OCI-LY1 (cell line): ENCODE results near the gene GRIP1.

ENCODE experiments used
- H2AFZ ChIP-seq: fragments of 200-600 bp; sonication (generic), shearing (Covaris generic); 2 replicates; pipeline ENCODE4 v1.6.0; 2014; ENCODE audit warnings: antibody characterized with exemption, mild to moderate bottlenecking, low read length
- H3F3A ChIP-seq: fragments of 200-600 bp; sonication (generic), shearing (Covaris generic); 2 replicates; pipeline ENCODE4 v1.6.0; 2014; ENCODE audit warnings: mild to moderate bottlenecking, antibody characterized with exemption, low read length, moderate library complexity; ENCODE audit not compliant: insufficient read depth
- H3K27ac ChIP-seq: fragments of 200-600 bp; sonication (generic); 2 replicates; pipeline ENCODE4 v1.5.1; 2014; ENCODE audit warnings: low read length, mixed run types, mild to moderate bottlenecking, low read depth; ENCODE audit not compliant: poor library complexity, severe bottlenecking
- H3K27me3 ChIP-seq: fragments of 200-600 bp; sonication (generic); 2 replicates; pipeline ENCODE4 v1.6.0; 2014; ENCODE audit warnings: antibody characterized with exemption, mild to moderate bottlenecking, low read length, moderate library complexity; ENCODE audit not compliant: insufficient read depth
- H3K36me3 ChIP-seq: fragments of 200-600 bp; sonication (generic); 2 replicates; pipeline ENCODE4 v1.6.1; 2014; ENCODE audit warnings: mild to moderate bottlenecking, antibody characterized with exemption, low read length, moderate library complexity, mixed read lengths; ENCODE audit not compliant: insufficient read depth
- H3K4me1 ChIP-seq: fragments of 200-600 bp; sonication (generic); 2 replicates; pipeline ENCODE4 v1.5.1; 2014; ENCODE audit warnings: mild to moderate bottlenecking, low read length, moderate library complexity; ENCODE audit not compliant: insufficient read depth, severe bottlenecking
- H3K4me2 ChIP-seq: fragments of 200-600 bp; sonication (generic), shearing (Covaris generic); 2 replicates; pipeline ENCODE4 v1.6.1; 2014; ENCODE audit warnings: low read length
- H3K4me3 ChIP-seq: fragments of 200-600 bp; sonication (generic); 2 replicates; pipeline ENCODE4 v1.5.1; 2014; ENCODE audit warnings: low read length, low read depth, mild to moderate bottlenecking, mixed read lengths; ENCODE audit not compliant: poor library complexity, severe bottlenecking
- H3K79me2 ChIP-seq: fragments of 200-600 bp; shearing (Covaris generic); 2 replicates; pipeline ENCODE4 v1.6.1; 2016; ENCODE audit warnings: mixed run types, low read length, mixed read lengths; ENCODE audit not compliant: insufficient read depth
- H3K9ac ChIP-seq: fragments of 200-600 bp; sonication (generic), shearing (Covaris generic); 2 replicates; pipeline ENCODE4 v1.6.1; 2014; ENCODE audit warnings: mild to moderate bottlenecking, low read length, mixed read lengths
- H3K9me2 ChIP-seq: fragments of 200-600 bp; sonication (generic), shearing (Covaris generic); 2 replicates; pipeline ENCODE4 v1.6.1; 2014; ENCODE audit warnings: low read depth, mild to moderate bottlenecking, low read length, mixed read lengths
- H3K9me3 ChIP-seq: fragments of 200-600 bp; shearing (Covaris generic); 2 replicates; pipeline ENCODE4 v1.6.1; 2014; ENCODE audit warnings: low read length, mixed read lengths
- H4K20me1 ChIP-seq: fragments of 200-600 bp; sonication (generic), shearing (Covaris generic); 2 replicates; pipeline ENCODE4 v1.6.0; 2016; ENCODE audit warnings: mild to moderate bottlenecking, low read length; ENCODE audit not compliant: insufficient read depth
- EZH2 ChIP-seq: fragments of 200-600 bp; sonication (generic), shearing (Covaris generic); IDR thresholded peaks from 2 replicates; pipeline ENCODE4 v1.8.0; 2017; ENCODE audit warnings: borderline replicate concordance, mixed run types, mild to moderate bottlenecking, antibody characterized with exemption, low read length, moderate library complexity, mixed read lengths
- TF ChIP-seq, protein P1 (sequence below): fragments of 200-600 bp; sonication (generic), shearing (Covaris generic); IDR thresholded peaks from 2 replicates; pipeline ENCODE4 v1.5.1; 2017; ENCODE audit warnings: mild to moderate bottlenecking, antibody characterized with exemption, low read length, moderate library complexity, mixed read lengths

GRIP1 gene

DNA sequence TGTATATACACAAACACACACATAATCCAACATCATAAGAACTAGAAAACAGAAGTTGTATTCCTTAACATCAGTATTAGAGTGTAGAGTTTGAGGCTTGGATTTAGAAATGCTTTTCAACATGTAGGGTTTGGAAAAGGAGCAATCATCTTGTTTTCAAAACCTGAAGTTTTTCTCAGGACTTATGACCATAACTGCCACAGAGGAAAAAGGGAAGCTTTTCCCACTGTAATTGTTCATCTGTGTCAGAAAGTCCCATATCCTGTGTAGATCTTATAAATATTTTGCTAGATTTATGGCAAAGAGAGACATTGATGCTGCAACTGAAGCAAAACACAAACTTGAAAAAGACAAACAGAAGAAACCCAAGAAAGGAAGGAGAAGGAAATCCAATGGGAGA lies 115.7 kb downstream of the GRIP1 start:
- no peaks in the 10 kb centered on the region for H3K27me3 ChIP-seq
- peaks cover 3% of the 10 kb centered on the region; the same call in 1 of the 2 replicates for H3K9me3 ChIP-seq
- no peak overlapping the region for H3K4me3 ChIP-seq
- no peaks in the 10 kb centered on the region for H3K9me2 ChIP-seq
- H3K36me3 ChIP-seq, result no peaks in the 10 kb centered on the region
- H3F3A ChIP-seq, result no peaks in the 10 kb centered on the region
- no peaks in the 10 kb centered on the region for H4K20me1 ChIP-seq
- H3K27ac ChIP-seq, result no peak overlapping the region
- H3K79me2 ChIP-seq, result no peaks in the 10 kb centered on the region
- no peak overlapping the region for H3K9ac ChIP-seq
- TF ChIP-seq EZH2, result no peak
- TF ChIP-seq, protein P1, sequence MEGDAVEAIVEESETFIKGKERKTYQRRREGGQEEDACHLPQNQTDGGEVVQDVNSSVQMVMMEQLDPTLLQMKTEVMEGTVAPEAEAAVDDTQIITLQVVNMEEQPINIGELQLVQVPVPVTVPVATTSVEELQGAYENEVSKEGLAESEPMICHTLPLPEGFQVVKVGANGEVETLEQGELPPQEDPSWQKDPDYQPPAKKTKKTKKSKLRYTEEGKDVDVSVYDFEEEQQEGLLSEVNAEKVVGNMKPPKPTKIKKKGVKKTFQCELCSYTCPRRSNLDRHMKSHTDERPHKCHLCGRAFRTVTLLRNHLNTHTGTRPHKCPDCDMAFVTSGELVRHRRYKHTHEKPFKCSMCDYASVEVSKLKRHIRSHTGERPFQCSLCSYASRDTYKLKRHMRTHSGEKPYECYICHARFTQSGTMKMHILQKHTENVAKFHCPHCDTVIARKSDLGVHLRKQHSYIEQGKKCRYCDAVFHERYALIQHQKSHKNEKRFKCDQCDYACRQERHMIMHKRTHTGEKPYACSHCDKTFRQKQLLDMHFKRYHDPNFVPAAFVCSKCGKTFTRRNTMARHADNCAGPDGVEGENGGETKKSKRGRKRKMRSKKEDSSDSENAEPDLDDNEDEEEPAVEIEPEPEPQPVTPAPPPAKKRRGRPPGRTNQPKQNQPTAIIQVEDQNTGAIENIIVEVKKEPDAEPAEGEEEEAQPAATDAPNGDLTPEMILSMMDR, result no peak
- no peak overlapping the region for H2AFZ ChIP-seq
- H3K4me1 ChIP-seq, result no peaks in the 10 kb centered on the region
- H3K4me2 ChIP-seq, result no peak overlapping the region

DNA sequence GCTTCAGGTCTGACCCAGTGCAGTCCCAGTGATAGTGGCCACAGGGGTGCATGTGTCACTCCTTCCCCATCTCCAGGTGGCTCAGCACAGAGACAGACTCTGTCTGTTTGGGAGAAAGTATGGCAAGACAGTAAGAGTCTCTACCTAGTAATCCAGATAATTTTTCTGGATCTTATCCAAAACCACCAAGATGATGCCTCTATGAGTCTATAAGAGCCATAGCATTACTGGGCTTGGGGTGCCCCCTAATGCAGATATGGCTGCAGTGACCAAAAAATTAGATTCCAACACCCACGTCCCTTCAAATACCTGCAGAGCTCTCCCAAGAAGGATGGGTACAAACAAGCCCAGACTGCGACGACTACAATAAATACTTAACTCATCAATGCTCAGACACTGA lies 123.8 kb downstream of the GRIP1 start:
- TF ChIP-seq, protein P1, result no peak
- TF ChIP-seq EZH2, result no peak
- Histone ChIP-seq H3K4me1 (peaks cover 14% of the 10 kb centered on the region), H4K20me1 (no peaks in the 10 kb centered on the region), H3F3A (no peaks in the 10 kb centered on the region), H3K9me2 (no peaks in the 10 kb centered on the region), H3K9me3 (no peaks in the 10 kb centered on the region), H3K79me2 (no peaks in the 10 kb centered on the region), H3K4me3 (no peak overlapping the region), H3K4me2 (no peak overlapping the region), H2AFZ (no peak overlapping the region), H3K9ac (no peak overlapping the region), H3K27me3 (no peaks in the 10 kb centered on the region), H3K27ac (no peak overlapping the region), H3K36me3 (no peaks in the 10 kb centered on the region)

DNA sequence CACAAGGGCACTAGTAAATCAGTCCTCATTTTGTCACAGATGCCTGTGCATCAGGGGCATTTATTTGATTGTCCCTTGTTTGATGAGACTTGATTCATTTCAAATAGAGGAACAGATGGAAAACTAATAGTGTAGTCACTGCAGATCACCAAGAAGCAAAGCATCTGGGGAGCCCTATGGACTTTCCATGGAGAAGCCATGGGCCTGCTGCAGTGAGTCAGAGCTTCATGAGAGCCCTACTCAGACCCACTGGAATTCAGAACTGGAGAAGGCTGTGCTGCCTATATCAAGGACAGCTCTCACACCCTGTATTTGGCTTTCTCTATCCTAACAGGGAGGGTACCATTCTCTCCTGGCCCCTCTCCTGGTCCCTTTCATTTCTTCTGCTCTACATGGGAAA lies 126.2 kb downstream of the GRIP1 start:
- Histone ChIP-seq H3K36me3 (no peaks in the 10 kb centered on the region), H3K9me2 (no peaks in the 10 kb centered on the region), H3K4me3 (no peak overlapping the region), H3F3A (no peaks in the 10 kb centered on the region), H3K79me2 (no peaks in the 10 kb centered on the region), H3K9me3 (no peaks in the 10 kb centered on the region), H3K4me1 (peaks cover 35% of the 10 kb centered on the region), H3K27ac (no peak overlapping the region), H2AFZ (no peak overlapping the region), H3K4me2 (no peak overlapping the region), H3K27me3 (no peaks in the 10 kb centered on the region), H4K20me1 (no peaks in the 10 kb centered on the region), H3K9ac (no peak overlapping the region)
- no peak for TF ChIP-seq EZH2
- TF ChIP-seq, protein P1, result no peak
